ENCODE data around the gene MAST2.

DNA sequence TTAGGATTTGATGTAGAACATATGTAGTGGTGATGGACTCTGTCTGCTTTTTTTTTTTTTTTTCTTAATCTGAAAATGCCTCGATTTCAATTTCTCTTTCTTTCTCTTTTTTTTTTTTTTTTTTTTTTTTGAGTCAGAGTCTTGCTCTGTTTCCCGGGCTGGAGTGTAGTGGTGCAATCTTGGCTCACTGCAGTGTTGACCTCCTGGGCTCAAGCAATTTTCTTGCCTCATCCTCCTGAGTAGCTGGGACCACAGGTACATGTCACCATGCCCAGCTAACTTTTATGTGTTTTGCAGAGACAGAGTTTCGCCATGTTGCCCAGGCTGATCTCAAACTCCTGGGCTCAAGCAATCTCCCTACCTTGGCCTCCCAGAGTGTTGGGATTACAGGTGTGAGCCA is 17.4 kb downstream of the MAST2 start:
- TF ChIP-seq, protein P1, sequence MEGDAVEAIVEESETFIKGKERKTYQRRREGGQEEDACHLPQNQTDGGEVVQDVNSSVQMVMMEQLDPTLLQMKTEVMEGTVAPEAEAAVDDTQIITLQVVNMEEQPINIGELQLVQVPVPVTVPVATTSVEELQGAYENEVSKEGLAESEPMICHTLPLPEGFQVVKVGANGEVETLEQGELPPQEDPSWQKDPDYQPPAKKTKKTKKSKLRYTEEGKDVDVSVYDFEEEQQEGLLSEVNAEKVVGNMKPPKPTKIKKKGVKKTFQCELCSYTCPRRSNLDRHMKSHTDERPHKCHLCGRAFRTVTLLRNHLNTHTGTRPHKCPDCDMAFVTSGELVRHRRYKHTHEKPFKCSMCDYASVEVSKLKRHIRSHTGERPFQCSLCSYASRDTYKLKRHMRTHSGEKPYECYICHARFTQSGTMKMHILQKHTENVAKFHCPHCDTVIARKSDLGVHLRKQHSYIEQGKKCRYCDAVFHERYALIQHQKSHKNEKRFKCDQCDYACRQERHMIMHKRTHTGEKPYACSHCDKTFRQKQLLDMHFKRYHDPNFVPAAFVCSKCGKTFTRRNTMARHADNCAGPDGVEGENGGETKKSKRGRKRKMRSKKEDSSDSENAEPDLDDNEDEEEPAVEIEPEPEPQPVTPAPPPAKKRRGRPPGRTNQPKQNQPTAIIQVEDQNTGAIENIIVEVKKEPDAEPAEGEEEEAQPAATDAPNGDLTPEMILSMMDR (IDR thresholded peaks at IDR 0.05) = no peak
- no peak for TF ChIP-seq POLR2A (IDR thresholded peaks at IDR 0.05)

Data from heart left ventricle (tissue), 13 donors.